Stimulated activated CD4-positive, alpha-beta T cell treated with anti-CD3 and anti-CD28 coated beads, TNF-alpha, amount 100 ng/mL, for 4 hours (primary cell): Measurements from ENCODE around the gene PRKCH.

Experiments
- DNase-seq, 3 experiments: peaks; one replicate each; pipeline ENCODE4 v3.0.0-alpha.2; 2020; ENCODE audit warnings: low read depth in 3 of 3

Gene PRKCH

DNA sequence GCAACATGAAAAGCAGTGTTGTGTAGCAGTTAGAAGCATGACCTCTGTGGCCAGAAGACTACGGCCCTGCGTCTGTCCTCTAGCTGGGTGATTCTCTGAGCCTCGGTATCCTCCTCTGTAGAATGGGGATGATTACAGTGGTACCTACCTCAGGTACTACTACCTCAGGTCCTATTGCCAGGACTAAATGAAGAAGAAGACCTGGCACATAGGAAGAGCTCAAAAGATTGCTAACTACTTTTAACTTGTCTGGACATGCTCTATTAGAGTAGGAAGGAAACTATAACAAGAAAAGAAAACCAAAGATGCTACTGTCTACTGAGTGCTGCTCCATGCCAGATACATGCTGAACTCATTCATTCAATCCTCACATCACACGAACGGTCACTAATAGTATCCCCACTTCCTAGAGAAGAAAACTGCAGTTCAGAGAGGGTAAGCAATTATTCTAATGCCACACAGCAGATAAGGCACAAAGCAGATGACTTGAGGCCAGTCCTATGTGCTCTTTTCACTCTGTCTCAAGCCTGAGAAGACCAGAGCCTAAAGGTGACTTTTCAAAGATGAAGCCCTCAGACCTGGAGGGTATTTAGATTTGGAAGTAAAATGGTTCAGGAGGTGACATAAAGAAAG lies 265.8 kb downstream of the PRKCH start:
- DNase-seq, result no peak

DNA sequence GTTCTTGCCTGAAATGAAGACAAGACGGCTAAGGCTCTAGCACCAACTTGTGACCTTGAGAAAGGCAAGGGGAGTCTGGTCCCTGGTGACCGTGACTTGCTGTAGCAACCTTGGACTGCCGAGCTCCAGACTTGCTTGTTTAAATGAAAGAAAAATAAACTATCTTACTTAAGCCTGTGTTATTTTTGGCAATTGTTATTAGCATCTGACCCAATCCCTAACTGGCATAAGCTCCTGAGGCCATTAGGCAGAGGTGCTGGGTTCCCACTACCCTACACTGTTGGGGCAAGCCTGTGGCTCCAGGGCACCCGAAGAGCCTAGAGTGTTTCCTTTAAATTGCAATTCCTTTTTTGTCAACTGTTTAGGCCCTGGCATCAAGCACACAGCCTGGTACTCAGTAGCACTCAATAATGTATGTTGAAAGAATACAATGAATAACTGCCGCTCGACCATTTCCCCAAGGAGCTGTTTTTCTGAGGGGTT lies 267.1 kb downstream of the PRKCH start:
- DNase-seq, result no peak

DNA sequence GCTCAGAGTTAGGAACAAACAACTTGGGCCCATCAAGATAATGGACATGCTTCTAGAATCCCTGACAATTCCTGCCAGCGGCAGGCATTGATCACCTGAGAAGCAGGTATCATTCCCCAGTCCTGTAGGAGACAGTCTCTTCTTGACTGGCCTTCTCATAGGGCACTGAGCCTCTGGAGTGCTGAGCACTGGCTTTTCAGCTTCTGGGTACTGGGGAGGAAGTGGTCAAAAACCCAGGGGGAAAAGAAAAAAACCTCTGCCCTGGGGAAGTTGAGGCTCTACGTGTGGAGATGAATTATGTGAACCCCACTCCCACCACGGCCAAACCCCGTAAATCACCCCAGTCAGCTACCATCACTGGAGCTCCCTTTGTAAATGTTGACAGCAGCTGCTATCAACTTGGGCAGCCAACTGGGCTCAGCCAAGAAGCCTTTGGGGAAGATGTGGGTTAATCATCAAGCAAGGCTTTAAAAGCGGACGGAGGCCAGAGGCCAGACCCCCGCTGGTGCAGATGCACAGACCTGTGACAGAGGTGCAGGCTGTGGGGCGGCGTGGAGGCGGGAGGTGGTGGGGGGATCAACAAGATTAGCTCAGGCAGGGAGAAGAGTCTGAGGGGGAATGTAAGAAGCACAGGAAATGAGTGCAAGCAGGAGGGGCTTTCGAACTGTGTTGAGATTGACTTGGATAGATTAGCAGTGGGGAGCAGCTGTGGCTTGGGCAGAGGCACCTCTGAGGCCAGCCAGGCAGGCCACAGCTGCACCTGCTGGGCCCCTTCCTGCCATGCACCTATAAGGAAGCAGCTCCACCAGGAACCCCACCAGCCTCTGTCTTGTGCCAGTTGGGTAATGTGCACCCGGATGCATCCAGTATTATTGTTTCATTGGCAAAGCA lies 268.6 kb downstream of the PRKCH start:
- DNase-seq, result no peak

DNA sequence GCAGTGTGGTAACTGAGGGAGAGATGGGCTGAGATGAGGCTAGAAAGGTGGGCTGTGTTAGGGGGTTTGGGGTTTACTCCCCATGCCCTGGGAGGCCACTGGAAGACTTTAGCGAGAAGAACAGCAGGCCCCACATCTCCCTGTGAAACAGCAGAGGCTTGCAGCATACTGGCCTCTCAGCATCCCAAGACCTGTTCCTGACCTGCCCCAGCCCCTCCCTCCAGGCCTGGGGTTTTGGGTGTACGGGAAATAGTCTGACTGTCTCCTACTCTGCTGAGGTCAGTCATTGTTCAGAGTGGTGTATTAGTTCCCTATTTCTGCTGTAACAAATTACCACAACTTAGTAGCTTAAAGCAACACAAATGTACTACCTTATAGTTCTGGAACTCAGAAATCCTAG lies 270.5 kb downstream of the PRKCH start:
- no peak for DNase-seq

DNA sequence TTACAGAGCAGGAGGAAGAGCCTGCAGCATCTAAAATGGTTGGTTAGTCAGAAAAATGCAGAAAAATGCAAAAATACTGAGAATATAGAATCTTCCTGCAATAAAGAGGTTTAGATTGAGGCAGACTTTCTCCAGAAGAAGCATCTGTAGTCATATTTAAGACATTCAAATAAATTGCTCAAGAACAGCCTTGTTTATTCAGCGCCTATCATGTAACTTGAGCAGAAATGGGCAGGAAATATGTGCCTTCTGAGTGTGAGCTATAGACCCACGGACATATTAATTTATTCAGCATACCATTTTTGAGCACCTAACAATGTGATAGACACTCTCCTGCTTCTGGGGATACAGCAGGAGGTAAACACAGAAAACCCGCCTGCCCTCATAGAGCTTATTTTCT lies 272.0 kb downstream of the PRKCH start:
- no peak for DNase-seq

DNA sequence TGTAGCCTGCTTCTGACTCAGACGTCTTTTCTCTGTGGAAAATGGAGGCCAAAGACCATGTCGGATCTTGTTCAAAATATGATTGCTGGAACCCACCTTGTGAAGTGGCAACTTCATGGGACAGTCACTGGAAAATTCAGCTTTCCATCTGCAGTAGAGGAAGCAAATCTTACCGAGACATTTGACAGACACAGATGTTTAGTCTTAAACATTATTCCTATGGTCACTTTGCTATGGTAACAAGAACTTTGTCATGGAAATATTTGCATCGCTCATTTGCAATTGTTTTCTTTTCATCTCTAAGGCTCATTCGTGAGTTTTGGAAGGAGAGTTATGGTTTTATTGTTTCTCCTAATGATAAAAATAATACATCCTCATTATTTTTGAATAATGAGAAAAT lies 275.6 kb downstream of the PRKCH start:
- no peak for DNase-seq

DNA sequence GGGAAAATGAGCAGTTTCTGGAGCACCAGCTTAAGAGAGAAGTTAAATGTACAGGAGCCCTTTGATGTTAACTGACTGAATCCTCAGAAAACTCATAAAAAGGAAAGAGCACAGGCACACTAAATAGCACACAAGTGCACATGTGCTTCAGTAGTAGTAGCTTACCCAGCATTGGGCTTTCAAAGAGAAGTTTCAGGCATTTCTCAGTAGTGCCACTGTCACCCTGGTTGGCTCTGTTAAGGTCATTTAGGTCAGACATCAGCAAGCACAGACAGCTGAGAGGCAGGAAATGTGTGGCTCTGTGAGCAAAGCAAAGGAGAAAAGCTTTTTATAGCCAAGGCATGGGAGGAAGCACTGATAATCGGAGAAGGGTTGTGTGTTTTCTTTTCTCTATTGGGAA lies 277.6 kb downstream of the PRKCH start:
- DNase-seq, result no peak

DNA sequence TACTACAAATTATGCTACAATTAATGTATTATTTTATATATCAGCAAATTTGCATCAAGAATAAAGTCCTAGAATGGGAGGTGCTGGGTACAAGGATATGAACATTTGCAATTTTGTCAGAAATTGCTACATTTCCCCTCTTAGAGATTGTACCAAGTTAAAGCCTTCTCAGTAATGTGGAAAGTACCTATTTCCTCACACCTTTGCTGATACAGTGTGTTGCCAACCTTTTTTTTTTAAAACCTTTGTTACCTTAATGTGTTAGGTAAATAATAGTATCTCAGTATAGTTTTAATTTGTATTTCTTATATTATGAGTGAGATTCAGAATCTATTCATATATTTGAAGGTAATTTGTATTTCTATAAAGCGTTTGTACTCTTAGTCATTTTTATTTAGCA lies 278.6 kb downstream of the PRKCH start:
- no peak for DNase-seq
